ENCODE measurements around the gene DAPK1.
A peak's percentile ranks its signal among the peaks of the same experiment; 100 is the strongest.

Gene DAPK1

GRCh38 chr9:87694236-87694755 is 196.6 kb downstream of the DAPK1 start:
- DNase-seq (ENCODE audit: low read depth): no peak

- no peak for DNase-seq (ENCODE audit: low read depth)
Measured at GRCh38 chr9:87695523-87695922, 197.9 kb downstream of the DAPK1 start.

- no peak for DNase-seq (ENCODE audit: low read depth)
Measured at GRCh38 chr9:87696641-87697040, 199.0 kb downstream of the DAPK1 start.

GRCh38 chr9:87698069-87698809 is 200.6 kb downstream of the DAPK1 start:
- no peak for DNase-seq (ENCODE audit: low read depth)

- no peak for DNase-seq (ENCODE audit: low read depth)
Measured at GRCh38 chr9:87699835-87700234, 202.2 kb downstream of the DAPK1 start.

- no peak for DNase-seq (ENCODE audit: low read depth)
Measured at GRCh38 chr9:87701491-87701890, 203.8 kb downstream of the DAPK1 start.

GRCh38 chr9:87701931-87702421 is 204.3 kb downstream of the DAPK1 start:
- DNase-seq (ENCODE audit: low read depth): no peak

- DNase-seq (ENCODE audit: low read depth): no peak
Measured at GRCh38 chr9:87702921-87703320, 205.3 kb downstream of the DAPK1 start.

GRCh38 chr9:87703636-87704276 is 206.1 kb downstream of the DAPK1 start:
- DNase-seq (ENCODE audit: low read depth): no peak

- no peak for DNase-seq (ENCODE audit: low read depth)
Measured at GRCh38 chr9:87704342-87704741, 206.7 kb downstream of the DAPK1 start.

- no peak for DNase-seq (ENCODE audit: low read depth)
Measured at GRCh38 chr9:87706066-87706739, 208.5 kb downstream of the DAPK1 start.

- DNase-seq (ENCODE audit: low read depth): no peak
Measured at GRCh38 chr9:87707805-87708506, 210.3 kb downstream of the DAPK1 start.

- no peak for DNase-seq (ENCODE audit: low read depth)
Measured at GRCh38 chr9:87708546-87708945, 210.9 kb downstream of the DAPK1 start.

GRCh38 chr9:87708986-87709728 is 211.5 kb downstream of the DAPK1 start:
- DNase-seq (ENCODE audit: low read depth): no peak

- no peak for DNase-seq (ENCODE audit: low read depth)
Measured at GRCh38 chr9:87710443-87710842, 212.8 kb downstream of the DAPK1 start.

GRCh38 chr9:87711857-87712800 is 214.5 kb downstream of the DAPK1 start:
- DNase-seq (ENCODE audit: low read depth): peak; percentile 89

GRCh38 chr9:87712801-87713277 is 215.2 kb downstream of the DAPK1 start:
- no peak for DNase-seq (ENCODE audit: low read depth)

GRCh38 chr9:87713278-87713987 is 215.8 kb downstream of the DAPK1 start:
- DNase-seq (ENCODE audit: low read depth): peak; percentile 99

GRCh38 chr9:87713988-87714330 is 216.3 kb downstream of the DAPK1 start:
- no peak for DNase-seq (ENCODE audit: low read depth)

- peak; percentile 80 for DNase-seq (ENCODE audit: low read depth)
Measured at GRCh38 chr9:87714819-87715218, 217.2 kb downstream of the DAPK1 start.
